ENCODE data around the gene CSRP1. TPM values are rescaled to one million over a fixed set of nuclear protein-coding genes. Genes with fewer than 3 reads are reported as not detected.
"Not testable (repeated sequence)": the region's sequence is repeated elsewhere in the genome, so short reads cannot be mapped to it uniquely, and the experiment has no call there.

Gene CSRP1
- polyA plus RNA-seq, 1 donor from 2014 or later = 4.2 TPM

GRCh38 chr1:201527879-201528278, 21.0 kb upstream of the CSRP1 start:
- no peaks in the 10 kb centered on the region for H3K79me2 ChIP-seq (replicated peaks; ENCODE audit: insufficient read depth, low read length)
- no peaks in the 10 kb centered on the region for H4K20me1 ChIP-seq (ENCODE audit: insufficient read depth)
- H3K27ac ChIP-seq (ENCODE audit: low read length) = no peak overlapping the region
- no peaks in the 10 kb centered on the region for H3K9me2 ChIP-seq (ENCODE audit: insufficient read depth, low read length)
- no peak overlapping the region for H3K9ac ChIP-seq (ENCODE audit: low read length)
- TF ChIP-seq POLR2AphosphoS5 (IDR thresholded peaks at IDR 0.05) (no peak), TAF1 (IDR thresholded peaks at IDR 0.05; ENCODE audit: low read depth) (no peak), EZH2 (IDR thresholded peaks at IDR 0.05; ENCODE audit: borderline replicate concordance, insufficient read depth, low read length, poor library complexity, severe bottlenecking) (no peak)
- H3K4me2 ChIP-seq (ENCODE audit: low read length) = no peak overlapping the region
- no peak overlapping the region for H2AFZ ChIP-seq (ENCODE audit: low read depth, low read length)
- H3K4me3 ChIP-seq (ENCODE audit: low read length) = no peak overlapping the region
- no peaks in the 10 kb centered on the region for H3F3A ChIP-seq (ENCODE audit: insufficient read depth, low read length, poor library complexity, severe bottlenecking)
- H3K27me3 ChIP-seq (ENCODE audit: insufficient read depth, low read depth, low read length) = no peaks in the 10 kb centered on the region
- H3K9me3 ChIP-seq (ENCODE audit: low read length) = no peaks in the 10 kb centered on the region
- H3K36me3 ChIP-seq (ENCODE audit: insufficient read depth, low read length) = no peaks in the 10 kb centered on the region

- no peaks in the 10 kb centered on the region for H3K36me3 ChIP-seq (ENCODE audit: insufficient read depth, low read length)
- no peaks in the 10 kb centered on the region for H3K9me2 ChIP-seq (ENCODE audit: insufficient read depth, low read length)
- no peaks in the 10 kb centered on the region for H3K27me3 ChIP-seq (ENCODE audit: insufficient read depth, low read depth, low read length)
- no peak overlapping the region for H3K4me2 ChIP-seq (ENCODE audit: low read length)
- no peaks in the 10 kb centered on the region for H4K20me1 ChIP-seq (ENCODE audit: insufficient read depth)
- no peak overlapping the region for H3K4me3 ChIP-seq (ENCODE audit: low read length)
- no peak overlapping the region for H3K9ac ChIP-seq (ENCODE audit: low read length)
- TF ChIP-seq TAF1 (IDR thresholded peaks at IDR 0.05; ENCODE audit: low read depth) (no peak), SMC3 (conservative IDR thresholded peaks at IDR 0.05; ENCODE audit: poor library complexity) (no peak)
- no peaks in the 10 kb centered on the region for H3K9me3 ChIP-seq (ENCODE audit: low read length)
- no peak overlapping the region for H2AFZ ChIP-seq (ENCODE audit: low read depth, low read length)
- H3F3A ChIP-seq (ENCODE audit: insufficient read depth, low read length, poor library complexity, severe bottlenecking) = no peaks in the 10 kb centered on the region
- H3K79me2 ChIP-seq (replicated peaks; ENCODE audit: insufficient read depth, low read length) = no peaks in the 10 kb centered on the region
- no peak overlapping the region for H3K27ac ChIP-seq (ENCODE audit: low read length)
Measured at GRCh38 chr1:201525193-201525778, 18.4 kb upstream of the CSRP1 start.

DNA sequence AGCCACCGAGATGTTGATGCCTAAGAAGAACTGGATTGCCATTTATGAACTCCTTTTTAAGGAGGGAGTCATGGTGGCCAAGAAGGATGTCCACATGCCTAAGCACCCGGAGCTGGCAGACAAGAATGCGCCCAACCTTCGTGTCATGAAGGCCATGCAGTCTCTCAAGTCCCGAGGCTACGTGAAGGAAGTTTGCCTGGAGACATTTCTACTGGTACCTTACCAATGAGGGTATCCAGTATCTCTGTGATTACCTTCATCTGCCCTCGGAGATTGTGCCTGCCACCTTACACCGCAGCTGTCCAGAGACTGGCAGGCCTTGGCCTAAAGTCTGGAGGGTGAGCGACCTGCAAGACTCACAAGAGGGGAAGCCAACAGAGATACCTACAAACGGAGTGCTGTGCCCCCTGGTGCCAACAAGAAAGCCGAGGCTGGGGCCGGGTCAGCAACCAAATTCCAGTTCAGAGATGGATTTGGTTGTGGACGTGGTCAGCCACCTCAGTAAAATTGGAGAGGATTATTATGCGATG, 13.2 kb upstream of the CSRP1 start:
- H3K9ac ChIP-seq (ENCODE audit: low read length); H3K9me3 ChIP-seq (ENCODE audit: low read length); H3K79me2 ChIP-seq (replicated peaks; ENCODE audit: insufficient read depth, low read length); H3K4me2 ChIP-seq (ENCODE audit: low read length); H3K36me3 ChIP-seq (ENCODE audit: insufficient read depth, low read length); H3K4me3 ChIP-seq (ENCODE audit: low read length); H3K27ac ChIP-seq (ENCODE audit: low read length); H3K9me2 ChIP-seq (ENCODE audit: insufficient read depth, low read length); H3K27me3 ChIP-seq (ENCODE audit: insufficient read depth, low read depth, low read length); H3F3A ChIP-seq (ENCODE audit: insufficient read depth, low read length, poor library complexity, severe bottlenecking); H2AFZ ChIP-seq (ENCODE audit: low read depth, low read length); H4K20me1 ChIP-seq (ENCODE audit: insufficient read depth): not testable (repeated sequence)

GRCh38 chr1:201518071-201518470, 11.1 kb upstream of the CSRP1 start:
- H3K27ac ChIP-seq (ENCODE audit: low read length) = no peak overlapping the region
- no peaks in the 10 kb centered on the region for H3K36me3 ChIP-seq (ENCODE audit: insufficient read depth, low read length)
- no peak overlapping the region for H3K4me2 ChIP-seq (ENCODE audit: low read length)
- no peak overlapping the region for H3K4me3 ChIP-seq (ENCODE audit: low read length)
- no peak overlapping the region for H2AFZ ChIP-seq (ENCODE audit: low read depth, low read length)
- no peaks in the 10 kb centered on the region for H4K20me1 ChIP-seq (ENCODE audit: insufficient read depth)
- no peaks in the 10 kb centered on the region for H3K79me2 ChIP-seq (replicated peaks; ENCODE audit: insufficient read depth, low read length)
- no peak for TF ChIP-seq EP300 (conservative IDR thresholded peaks at IDR 0.05; ENCODE audit: poor library complexity, severe bottlenecking)
- TF ChIP-seq EZH2 (IDR thresholded peaks at IDR 0.05; ENCODE audit: borderline replicate concordance, insufficient read depth, low read length, poor library complexity, severe bottlenecking) = no peak
- no peak for TF ChIP-seq TAF1 (IDR thresholded peaks at IDR 0.05; ENCODE audit: low read depth)
- TF ChIP-seq POLR2AphosphoS5 (IDR thresholded peaks at IDR 0.05) = no peak
- no peak for TF ChIP-seq SMC3 (conservative IDR thresholded peaks at IDR 0.05; ENCODE audit: poor library complexity)
- TF ChIP-seq MXI1 (conservative IDR thresholded peaks at IDR 0.05; ENCODE audit: poor library complexity, severe bottlenecking) = no peak
- TF ChIP-seq, protein P1, sequence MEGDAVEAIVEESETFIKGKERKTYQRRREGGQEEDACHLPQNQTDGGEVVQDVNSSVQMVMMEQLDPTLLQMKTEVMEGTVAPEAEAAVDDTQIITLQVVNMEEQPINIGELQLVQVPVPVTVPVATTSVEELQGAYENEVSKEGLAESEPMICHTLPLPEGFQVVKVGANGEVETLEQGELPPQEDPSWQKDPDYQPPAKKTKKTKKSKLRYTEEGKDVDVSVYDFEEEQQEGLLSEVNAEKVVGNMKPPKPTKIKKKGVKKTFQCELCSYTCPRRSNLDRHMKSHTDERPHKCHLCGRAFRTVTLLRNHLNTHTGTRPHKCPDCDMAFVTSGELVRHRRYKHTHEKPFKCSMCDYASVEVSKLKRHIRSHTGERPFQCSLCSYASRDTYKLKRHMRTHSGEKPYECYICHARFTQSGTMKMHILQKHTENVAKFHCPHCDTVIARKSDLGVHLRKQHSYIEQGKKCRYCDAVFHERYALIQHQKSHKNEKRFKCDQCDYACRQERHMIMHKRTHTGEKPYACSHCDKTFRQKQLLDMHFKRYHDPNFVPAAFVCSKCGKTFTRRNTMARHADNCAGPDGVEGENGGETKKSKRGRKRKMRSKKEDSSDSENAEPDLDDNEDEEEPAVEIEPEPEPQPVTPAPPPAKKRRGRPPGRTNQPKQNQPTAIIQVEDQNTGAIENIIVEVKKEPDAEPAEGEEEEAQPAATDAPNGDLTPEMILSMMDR (IDR thresholded peaks at IDR 0.05; ENCODE audit: poor library complexity, severe bottlenecking) = no peak
- TF ChIP-seq, protein P2, sequence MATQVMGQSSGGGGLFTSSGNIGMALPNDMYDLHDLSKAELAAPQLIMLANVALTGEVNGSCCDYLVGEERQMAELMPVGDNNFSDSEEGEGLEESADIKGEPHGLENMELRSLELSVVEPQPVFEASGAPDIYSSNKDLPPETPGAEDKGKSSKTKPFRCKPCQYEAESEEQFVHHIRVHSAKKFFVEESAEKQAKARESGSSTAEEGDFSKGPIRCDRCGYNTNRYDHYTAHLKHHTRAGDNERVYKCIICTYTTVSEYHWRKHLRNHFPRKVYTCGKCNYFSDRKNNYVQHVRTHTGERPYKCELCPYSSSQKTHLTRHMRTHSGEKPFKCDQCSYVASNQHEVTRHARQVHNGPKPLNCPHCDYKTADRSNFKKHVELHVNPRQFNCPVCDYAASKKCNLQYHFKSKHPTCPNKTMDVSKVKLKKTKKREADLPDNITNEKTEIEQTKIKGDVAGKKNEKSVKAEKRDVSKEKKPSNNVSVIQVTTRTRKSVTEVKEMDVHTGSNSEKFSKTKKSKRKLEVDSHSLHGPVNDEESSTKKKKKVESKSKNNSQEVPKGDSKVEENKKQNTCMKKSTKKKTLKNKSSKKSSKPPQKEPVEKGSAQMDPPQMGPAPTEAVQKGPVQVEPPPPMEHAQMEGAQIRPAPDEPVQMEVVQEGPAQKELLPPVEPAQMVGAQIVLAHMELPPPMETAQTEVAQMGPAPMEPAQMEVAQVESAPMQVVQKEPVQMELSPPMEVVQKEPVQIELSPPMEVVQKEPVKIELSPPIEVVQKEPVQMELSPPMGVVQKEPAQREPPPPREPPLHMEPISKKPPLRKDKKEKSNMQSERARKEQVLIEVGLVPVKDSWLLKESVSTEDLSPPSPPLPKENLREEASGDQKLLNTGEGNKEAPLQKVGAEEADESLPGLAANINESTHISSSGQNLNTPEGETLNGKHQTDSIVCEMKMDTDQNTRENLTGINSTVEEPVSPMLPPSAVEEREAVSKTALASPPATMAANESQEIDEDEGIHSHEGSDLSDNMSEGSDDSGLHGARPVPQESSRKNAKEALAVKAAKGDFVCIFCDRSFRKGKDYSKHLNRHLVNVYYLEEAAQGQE (IDR thresholded peaks at IDR 0.05; ENCODE audit: borderline replicate concordance) = no peak
- TF ChIP-seq RAD21 (conservative IDR thresholded peaks at IDR 0.05) = no peak
- no peaks in the 10 kb centered on the region for H3K27me3 ChIP-seq (ENCODE audit: insufficient read depth, low read depth, low read length)
- no peak overlapping the region for H3K9ac ChIP-seq (ENCODE audit: low read length)
- H3F3A ChIP-seq (ENCODE audit: insufficient read depth, low read length, poor library complexity, severe bottlenecking) = no peaks in the 10 kb centered on the region
- no peaks in the 10 kb centered on the region for H3K9me3 ChIP-seq (ENCODE audit: low read length)
- H3K9me2 ChIP-seq (ENCODE audit: insufficient read depth, low read length) = no peaks in the 10 kb centered on the region
